Caco-2 (cell line): Measurements from ENCODE around the gene TAX1BP3. TPM values are rescaled to one million over a fixed set of nuclear protein-coding genes. Genes with fewer than 3 reads are reported as not detected.
"Not testable (repeated sequence)": the region's sequence is repeated elsewhere in the genome, so short reads cannot be mapped to it uniquely, and the experiment has no call there.

ENCODE experiments used
- BruUV-seq: library from RNA; stranded (reverse); fragments of 400-500 nt; replicated peaks from 2 replicates; lab custom pipeline; 2021; lab: Mats Ljungman, UMichigan
- CTCF ChIA-PET: fragments of 300-600 bp; sonication (Branson Sonifier 250); formaldehyde crosslinking; loops from one replicate; lab custom pipeline; 2022; ENCODE audit warnings: antibody characterized with exemption; lab: Charles Lee
- POLR2A ChIA-PET: fragments of 300-600 bp; sonication (Branson Sonifier 250); formaldehyde crosslinking; loops from one replicate; lab custom pipeline; 2022; ENCODE audit warnings: antibody characterized with exemption; lab: Charles Lee
- DNase-seq, 2 experiments: peaks; one replicate each; pipeline versions ENCODE4 v3.0.0 to v3.0.0-alpha.2; 2020 to 2022
- H3K27me3 ChIP-seq: replicated peaks from 2 replicates; pipeline ENCODE4 v1.6.0; 2011; ENCODE audit warnings: low read length; ENCODE audit not compliant: control insufficient read depth, insufficient read depth
- H3K36me3 ChIP-seq: 2 replicates; pipeline ENCODE4 v1.5.1; 2011; ENCODE audit warnings: low read length; ENCODE audit not compliant: control insufficient read depth, insufficient read depth
- H3K4me1 ChIP-seq: fragments of 250-450 bp; sonication (Bioruptor Pico); 2 replicates; pipeline ENCODE4 v1.5.1; 2020; ENCODE audit warnings: mild to moderate bottlenecking
- H3K4me3 ChIP-seq: 2 replicates; pipeline ENCODE4 v1.5.1; 2011; ENCODE audit warnings: low read depth, mild to moderate bottlenecking, control low read depth, low read length
- H3K9me3 ChIP-seq: fragments of 250-450 bp; sonication (Bioruptor Pico); 2 replicates; pipeline ENCODE4 v1.5.1; 2020; ENCODE audit warnings: mild to moderate bottlenecking, moderate library complexity
- H3K27ac Mint-ChIP-seq: one replicate; pipeline ENCODE4 v1.8.0; 2022; ENCODE audit warnings: mixed read lengths; ENCODE audit not compliant: unreplicated experiment
- H3K27me3 Mint-ChIP-seq: one replicate; pipeline ENCODE4 v1.8.0; 2022; ENCODE audit warnings: mixed read lengths; ENCODE audit not compliant: insufficient read depth, unreplicated experiment
- H3K36me3 Mint-ChIP-seq: one replicate; pipeline ENCODE4 v1.8.0; 2022; ENCODE audit warnings: mild to moderate bottlenecking, mixed read lengths; ENCODE audit not compliant: insufficient read depth, unreplicated experiment
- H3K4me1 Mint-ChIP-seq: one replicate; pipeline ENCODE4 v1.8.0; 2022; ENCODE audit warnings: low read depth, mixed read lengths; ENCODE audit not compliant: unreplicated experiment
- H3K4me3 Mint-ChIP-seq: one replicate; pipeline ENCODE4 v1.8.0; 2022; ENCODE audit warnings: mild to moderate bottlenecking, moderate library complexity, mixed read lengths; ENCODE audit not compliant: unreplicated experiment
- H3K9me3 Mint-ChIP-seq: one replicate; pipeline ENCODE4 v1.8.0; 2022; ENCODE audit warnings: mixed read lengths; ENCODE audit not compliant: unreplicated experiment
- CTCF ChIP-seq, 2 experiments: fragments of 200-600 bp in 1 of 2; IDR thresholded peaks; 1 replicate in 1 of 2; 2 replicates in 1 of 2; pipeline versions ENCODE4 v1.5.1 to v1.8.0; 2011 to 2022; ENCODE audit warnings: antibody characterized with exemption in 1 of 2, control low read depth in 1 of 2, inconsistent platforms in 1 of 2, low read depth in 1 of 2, low read length in 1 of 2, mild to moderate bottlenecking in 1 of 2, moderate library complexity in 1 of 2; ENCODE audit not compliant: insufficient read depth in 1 of 2, severe bottlenecking in 1 of 2, unreplicated experiment in 1 of 2
- intact Hi-C: fragments of 100-400 bp; cut with micrococcal nuclease; formaldehyde crosslinking; loops from one replicate; pipeline ENCODE4 v1.10.0; 2022; ENCODE audit not compliant: unreplicated experiment
- total RNA-seq: library from RNA; stranded (reverse); gene quantifications from 2 replicates; pipeline ENCODE4 v1.2.3, GENCODE V29; 2022

The TAX1BP3 gene
- total RNA-seq, 1 experiment from 2014 or later, result 58.2 TPM

GRCh38 chr17:3704931-3705717, 36.7 kb upstream of the TAX1BP3 start:
- no peaks in the 10 kb centered on the region for H3K36me3 Mint-ChIP-seq
- H3K4me1 Mint-ChIP-seq, result no peaks in the 10 kb centered on the region
- no peak for DNase-seq
- H3K9me3 Mint-ChIP-seq, result no peaks in the 10 kb centered on the region
- H3K4me3 Mint-ChIP-seq, result no peak overlapping the region
- no peak overlapping the region for H3K27ac Mint-ChIP-seq
- no peak for TF ChIP-seq CTCF (IDR thresholded peaks at IDR 0.05; ENCODE audit: insufficient read depth in 1 of 2, low read depth in 1 of 2, low read length in 1 of 2, severe bottlenecking in 1 of 2, unreplicated experiment in 1 of 2)
- no peak overlapping the region for H3K4me3 ChIP-seq
- no peaks in the 10 kb centered on the region for H3K4me1 ChIP-seq
- H3K27me3 ChIP-seq, result no peaks in the 10 kb centered on the region
- intact Hi-C loops, result no loop called here
- no peaks in the 10 kb centered on the region for H3K27me3 Mint-ChIP-seq
- CTCF ChIA-PET, result no interaction called here
- no TSS peak for BruUV-seq
- no peaks in the 10 kb centered on the region for H3K9me3 ChIP-seq
- no peaks in the 10 kb centered on the region for H3K36me3 ChIP-seq
- POLR2A ChIA-PET, result no interaction called here

DNA sequence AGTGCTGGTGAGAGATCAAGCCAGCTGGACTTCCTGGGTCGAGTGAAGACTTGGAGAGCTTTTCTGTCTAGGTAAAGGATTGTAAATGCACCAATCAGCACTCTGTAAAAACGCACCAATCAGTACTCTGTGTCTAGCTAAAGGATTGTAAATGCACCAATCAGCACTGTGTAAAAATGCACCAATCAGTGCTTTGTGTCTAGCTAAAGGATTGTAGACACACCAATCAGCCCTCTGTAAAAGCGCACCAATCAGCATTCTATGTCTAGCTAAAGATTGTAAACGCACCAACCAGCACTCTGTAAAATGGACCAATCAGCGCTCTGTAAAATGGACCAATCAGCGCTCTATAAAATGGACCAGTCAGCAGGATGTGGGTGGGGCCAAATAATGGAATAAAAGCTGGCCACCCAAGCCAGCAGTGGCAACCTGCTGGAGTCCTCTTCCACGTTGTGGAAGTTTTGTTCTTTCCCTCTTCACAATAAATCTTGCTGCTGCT, 33.7 kb upstream of the TAX1BP3 start:
- H3K4me1 ChIP-seq, H3K9me3 ChIP-seq, H3K27me3 Mint-ChIP-seq, H3K9me3 Mint-ChIP-seq, POLR2A ChIA-PET, DNase-seq, H3K4me1 Mint-ChIP-seq, H3K27me3 ChIP-seq, H3K36me3 Mint-ChIP-seq, intact Hi-C loops, BruUV-seq, H3K4me3 ChIP-seq, H3K4me3 Mint-ChIP-seq, H3K27ac Mint-ChIP-seq, CTCF ChIA-PET, H3K36me3 ChIP-seq: not testable (repeated sequence)

DNA sequence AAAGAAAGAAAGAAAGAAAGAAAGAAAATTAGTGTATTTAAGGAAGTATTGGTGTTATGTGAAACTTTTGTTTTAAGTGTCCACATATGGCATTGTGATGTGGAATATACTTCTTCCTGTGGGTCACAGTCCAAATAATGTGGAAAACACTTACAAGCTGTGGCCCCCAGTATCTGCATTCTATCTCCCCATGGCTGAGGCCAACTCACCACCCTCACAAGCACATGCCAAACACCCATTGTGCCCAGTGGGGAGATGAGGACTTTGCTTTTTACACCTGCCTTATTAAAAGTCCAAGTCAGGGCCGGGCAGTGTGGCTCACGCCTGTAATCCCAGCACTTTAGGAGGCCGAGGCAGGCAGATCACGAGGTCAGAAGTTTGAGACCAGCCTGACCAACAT, 31.6 kb upstream of the TAX1BP3 start:
- no TSS peak for BruUV-seq

More for the DNA sequence above, 31.6 kb upstream of the TAX1BP3 start:
- H3K36me3 Mint-ChIP-seq, result no peaks in the 10 kb centered on the region
- H3K27ac Mint-ChIP-seq, result no peak overlapping the region
- ChIA-PET POLR2A (no interaction called here), CTCF (no interaction called here)
- Histone ChIP-seq H3K9me3 (no peaks in the 10 kb centered on the region), H3K4me1 (no peaks in the 10 kb centered on the region), H3K36me3 (no peaks in the 10 kb centered on the region), H3K27me3 (no peaks in the 10 kb centered on the region), H3K4me3 (no peak overlapping the region)
- H3K27me3 Mint-ChIP-seq, result no peaks in the 10 kb centered on the region
- TF ChIP-seq CTCF (IDR thresholded peaks at IDR 0.05; ENCODE audit: insufficient read depth in 1 of 2, low read depth in 1 of 2, low read length in 1 of 2, severe bottlenecking in 1 of 2, unreplicated experiment in 1 of 2), result no peak
- intact Hi-C loops, result no loop called here
- H3K9me3 Mint-ChIP-seq, result no peaks in the 10 kb centered on the region
- no peak for DNase-seq
- H3K4me1 Mint-ChIP-seq, result no peaks in the 10 kb centered on the region
- H3K4me3 Mint-ChIP-seq, result no peak overlapping the region
